Pons (tissue), 1 donor: Measurements from ENCODE around the gene MSH2.
"Not testable (repeated sequence)": the region's sequence is repeated elsewhere in the genome, so short reads cannot be mapped to it uniquely, and the experiment has no call there.

Source experiments
- DNase-seq: peaks from one replicate; pipeline ENCODE4 v3.0.0-alpha.2; 2016; ENCODE audit warnings: low spot score

The MSH2 gene

GRCh38 chr2:47484396-47484795, 81.4 kb downstream of the MSH2 start:
- no peak for DNase-seq

- DNase-seq = no peak
Measured at GRCh38 chr2:47485177-47485576, 82.2 kb downstream of the MSH2 start.

GRCh38 chr2:47485751-47486300, 82.9 kb downstream of the MSH2 start:
- DNase-seq = no peak

- DNase-seq = no peak
Measured at GRCh38 chr2:47486841-47487497, 84.0 kb downstream of the MSH2 start.

GRCh38 chr2:47487498-47487875, 84.5 kb downstream of the MSH2 start:
- no peak for DNase-seq

GRCh38 chr2:47488870-47489584, 86.1 kb downstream of the MSH2 start:
- DNase-seq = no peak

- DNase-seq = no peak
Measured at GRCh38 chr2:47490406-47490805, 87.5 kb downstream of the MSH2 start.

GRCh38 chr2:47493317-47494035, 90.5 kb downstream of the MSH2 start:
- DNase-seq = no peak

- DNase-seq = no peak
Measured at GRCh38 chr2:47494267-47495130, 91.5 kb downstream of the MSH2 start.

GRCh38 chr2:47497843-47498460, 95.0 kb downstream of the MSH2 start:
- no peak for DNase-seq

- DNase-seq = no peak
Measured at GRCh38 chr2:47499093-47499492, 96.1 kb downstream of the MSH2 start.

- DNase-seq = no peak
Measured at GRCh38 chr2:47499621-47500309, 96.8 kb downstream of the MSH2 start.

- DNase-seq = no peak
Measured at GRCh38 chr2:47501374-47502200, 98.6 kb downstream of the MSH2 start.

GRCh38 chr2:47502498-47502897, 99.5 kb downstream of the MSH2 start:
- DNase-seq = not testable (repeated sequence)

- no peak for DNase-seq
Measured at GRCh38 chr2:47503481-47504070, 100.6 kb downstream of the MSH2 start.

- no peak for DNase-seq
Measured at GRCh38 chr2:47504174-47504810, 101.3 kb downstream of the MSH2 start.

- no peak for DNase-seq
Measured at GRCh38 chr2:47506024-47506423, 103.1 kb downstream of the MSH2 start.

- peak; percentile 65 for DNase-seq
Measured at GRCh38 chr2:47506436-47506835, 103.5 kb downstream of the MSH2 start.

- DNase-seq = no peak
Measured at GRCh38 chr2:47508080-47508479, 105.1 kb downstream of the MSH2 start.
